ENCODE data around the gene DNER. TPM values are rescaled to one million over a fixed set of nuclear protein-coding genes. Genes with fewer than 3 reads are reported as not detected.

Gene DNER
- total and polyA plus RNA-seq, 2 donors (not counting 3 experiments of a cell fraction or from before 2014, with no cell fraction given): 0.01 TPM; not detected in 1

DNA sequence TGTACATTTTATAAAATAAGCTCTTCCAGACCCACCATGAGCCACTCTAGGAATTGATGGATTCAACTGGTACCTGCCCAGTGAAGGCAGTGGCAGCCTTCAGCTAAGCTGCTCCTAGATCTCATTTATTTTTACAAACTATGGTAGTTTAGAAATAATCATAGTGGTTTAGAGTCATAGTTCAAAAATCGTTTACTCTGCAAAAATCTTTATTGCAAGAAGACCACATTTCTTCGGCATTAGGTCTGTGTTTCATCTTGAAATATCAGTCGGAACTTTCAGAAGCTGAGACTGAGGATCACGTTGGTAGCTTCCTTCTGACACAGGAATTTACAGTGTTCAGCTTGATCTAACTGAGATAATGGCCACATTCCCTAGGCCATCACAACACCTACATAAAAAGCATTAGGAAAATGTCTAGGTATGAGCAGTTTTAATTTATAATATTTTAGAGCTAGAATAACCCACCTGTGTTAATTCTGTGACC, 237.0 kb downstream of the DNER start:
- ChIA-PET POLR2A (no interaction called here), CTCF (interaction anchor here (0.8 to 2.1 kb wide), 7 partner anchors 13 to 109 kb away, joined by 3 to 8 read pairs (median 3); no protein-coding TSS in a partner anchor)
- dilution Hi-C loops (cut with MboI; ENCODE audit: extremely low pct_ligation_motif_present, low sequenced_read_pairs): no loop called here

DNA sequence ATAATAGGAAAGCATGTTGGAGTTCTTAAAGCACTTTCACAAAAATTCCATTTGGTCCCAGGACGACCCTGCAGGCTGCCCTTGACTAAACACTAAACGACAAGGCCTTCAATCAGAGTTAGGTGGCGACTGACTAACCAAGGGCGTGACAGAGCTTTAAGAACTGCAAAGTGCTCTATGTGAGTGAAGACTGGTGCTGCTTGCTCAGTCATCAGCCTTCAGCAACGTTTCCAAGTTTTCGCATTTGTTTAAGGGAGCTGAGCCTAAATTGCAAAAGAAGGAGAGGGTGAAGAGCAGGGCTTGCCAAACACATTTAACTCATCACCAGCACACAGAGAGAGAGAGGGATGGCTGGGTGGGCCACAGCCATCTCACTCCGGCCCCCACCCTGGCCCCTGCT, 238.6 kb downstream of the DNER start:
- H3K4me2 ChIP-seq (ENCODE audit: insufficient read depth, low read length): no peak overlapping the region
- no peaks in the 10 kb centered on the region for H3K9me1 ChIP-seq (replicated peaks; ENCODE audit: control insufficient read depth, extremely low read depth, insufficient read depth, low read length)
- no peaks in the 10 kb centered on the region for H3K36me3 ChIP-seq (ENCODE audit: control insufficient read depth in 2 of 2, extremely low read depth in 1 of 2, insufficient read depth in 2 of 2, low read length in 2 of 2)
- DNase-seq (ENCODE audit: low read depth, low spot score) (no peak), FAIRE-seq (no peak)
- no peak overlapping the region for H3K27ac ChIP-seq (ENCODE audit: insufficient read depth, low read depth, low read length)
- H3K4me3 ChIP-seq (replicated peaks in 1 of 3; ENCODE audit: insufficient read depth in 1 of 3, low read depth in 1 of 3, low read length in 3 of 3): no peak overlapping the region
- CTCF ChIA-PET: interaction anchor here (1.0 to 2.1 kb wide), 2 partner anchors 44 to 111 kb away, joined by 3 to 8 read pairs; no protein-coding TSS in a partner anchor
- H3K9ac ChIP-seq (replicated peaks; ENCODE audit: extremely low read depth, insufficient read depth, low read length): no peak overlapping the region
- dilution Hi-C loops (cut with MboI; ENCODE audit: extremely low pct_ligation_motif_present, low sequenced_read_pairs): no loop called here
- no peaks in the 10 kb centered on the region for H4K20me1 ChIP-seq (replicated peaks; ENCODE audit: control insufficient read depth, extremely low read depth, insufficient read depth, low read length)
- H3K9me3 ChIP-seq (replicated peaks; ENCODE audit: control insufficient read depth, insufficient read depth, low read length): no peaks in the 10 kb centered on the region
- POLR2A ChIA-PET: no interaction called here
- H3K4me1 ChIP-seq (ENCODE audit: control insufficient read depth, extremely low read depth, insufficient read depth, low read length): no peaks in the 10 kb centered on the region
- no peak overlapping the region for H2AFZ ChIP-seq (ENCODE audit: low read depth, low read length)
- no TSS peak for BruUV-seq (replicated peaks)
- no peak for TF ChIP-seq POLR2AphosphoS5 (IDR thresholded peaks at IDR 0.05; ENCODE audit: insufficient read depth, low read depth, low read length)
- TF ChIP-seq MYC (IDR thresholded peaks at IDR 0.05; ENCODE audit: low read depth, low read length): no peak
- no peak for TF ChIP-seq JUN (IDR thresholded peaks at IDR 0.05; ENCODE audit: borderline replicate concordance, insufficient read depth, insufficient read length, low read depth)
- TF ChIP-seq, protein P1, sequence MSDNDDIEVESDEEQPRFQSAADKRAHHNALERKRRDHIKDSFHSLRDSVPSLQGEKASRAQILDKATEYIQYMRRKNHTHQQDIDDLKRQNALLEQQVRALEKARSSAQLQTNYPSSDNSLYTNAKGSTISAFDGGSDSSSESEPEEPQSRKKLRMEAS (IDR thresholded peaks at IDR 0.05; ENCODE audit: insufficient read depth, insufficient read length): no peak
- TF ChIP-seq, protein P2, sequence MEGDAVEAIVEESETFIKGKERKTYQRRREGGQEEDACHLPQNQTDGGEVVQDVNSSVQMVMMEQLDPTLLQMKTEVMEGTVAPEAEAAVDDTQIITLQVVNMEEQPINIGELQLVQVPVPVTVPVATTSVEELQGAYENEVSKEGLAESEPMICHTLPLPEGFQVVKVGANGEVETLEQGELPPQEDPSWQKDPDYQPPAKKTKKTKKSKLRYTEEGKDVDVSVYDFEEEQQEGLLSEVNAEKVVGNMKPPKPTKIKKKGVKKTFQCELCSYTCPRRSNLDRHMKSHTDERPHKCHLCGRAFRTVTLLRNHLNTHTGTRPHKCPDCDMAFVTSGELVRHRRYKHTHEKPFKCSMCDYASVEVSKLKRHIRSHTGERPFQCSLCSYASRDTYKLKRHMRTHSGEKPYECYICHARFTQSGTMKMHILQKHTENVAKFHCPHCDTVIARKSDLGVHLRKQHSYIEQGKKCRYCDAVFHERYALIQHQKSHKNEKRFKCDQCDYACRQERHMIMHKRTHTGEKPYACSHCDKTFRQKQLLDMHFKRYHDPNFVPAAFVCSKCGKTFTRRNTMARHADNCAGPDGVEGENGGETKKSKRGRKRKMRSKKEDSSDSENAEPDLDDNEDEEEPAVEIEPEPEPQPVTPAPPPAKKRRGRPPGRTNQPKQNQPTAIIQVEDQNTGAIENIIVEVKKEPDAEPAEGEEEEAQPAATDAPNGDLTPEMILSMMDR (IDR thresholded peaks at IDR 0.05; ENCODE audit: extremely low read depth in 1 of 2, insufficient read depth in 1 of 2, low read depth in 1 of 2, low read length in 2 of 2): no peak
- no peak for TF ChIP-seq POLR2A (IDR thresholded peaks at IDR 0.05; ENCODE audit: low read depth, low read length)
- no peak for TF ChIP-seq EZH2 (IDR thresholded peaks at IDR 0.05; ENCODE audit: borderline replicate concordance, low read depth, low read length, severe bottlenecking)
- no peak for TF ChIP-seq GATA2 (IDR thresholded peaks at IDR 0.05; ENCODE audit: insufficient read depth, insufficient read length, low read depth, low read length)
- no peak for TF ChIP-seq FOS (IDR thresholded peaks at IDR 0.05; ENCODE audit: borderline replicate concordance, insufficient read depth, low read length)
- intact Hi-C loops (cut with micrococcal nuclease): no loop called here
- no peaks in the 10 kb centered on the region for H3K79me2 ChIP-seq (ENCODE audit: control insufficient read depth, insufficient read depth, low read length)
- no peaks in the 10 kb centered on the region for H3K27me3 ChIP-seq (ENCODE audit: control insufficient read depth in 2 of 2, insufficient read depth in 2 of 2, low read length in 2 of 2)

More for the DNA sequence above, 237.0 kb downstream of the DNER start:
- DNase-seq (ENCODE audit: low read depth, low spot score) (no peak), FAIRE-seq (no peak)
- Histone ChIP-seq H3K9ac (replicated peaks; ENCODE audit: extremely low read depth, insufficient read depth, low read length) (no peak overlapping the region), H3K27ac (ENCODE audit: insufficient read depth, low read depth, low read length) (no peak overlapping the region), H3K9me1 (replicated peaks; ENCODE audit: control insufficient read depth, extremely low read depth, insufficient read depth, low read length) (no peaks in the 10 kb centered on the region), H4K20me1 (replicated peaks; ENCODE audit: control insufficient read depth, extremely low read depth, insufficient read depth, low read length) (no peaks in the 10 kb centered on the region), H3K27me3 (ENCODE audit: control insufficient read depth in 2 of 2, insufficient read depth in 2 of 2, low read length in 2 of 2) (no peaks in the 10 kb centered on the region), H3K4me3 (replicated peaks in 1 of 3; ENCODE audit: insufficient read depth in 1 of 3, low read depth in 1 of 3, low read length in 3 of 3) (no peak overlapping the region), H3K9me3 (replicated peaks; ENCODE audit: control insufficient read depth, insufficient read depth, low read length) (no peaks in the 10 kb centered on the region), H3K79me2 (ENCODE audit: control insufficient read depth, insufficient read depth, low read length) (no peaks in the 10 kb centered on the region), H3K4me2 (ENCODE audit: insufficient read depth, low read length) (no peak overlapping the region), H2AFZ (ENCODE audit: low read depth, low read length) (no peak overlapping the region), H3K4me1 (ENCODE audit: control insufficient read depth, extremely low read depth, insufficient read depth, low read length) (no peaks in the 10 kb centered on the region), H3K36me3 (ENCODE audit: control insufficient read depth in 2 of 2, extremely low read depth in 1 of 2, insufficient read depth in 2 of 2, low read length in 2 of 2) (no peaks in the 10 kb centered on the region)
- BruUV-seq (replicated peaks): no TSS peak
- intact Hi-C loops (cut with micrococcal nuclease): no loop called here
- TF ChIP-seq JUN (IDR thresholded peaks at IDR 0.05; ENCODE audit: borderline replicate concordance, insufficient read depth, insufficient read length, low read depth) (no peak), POLR2AphosphoS5 (IDR thresholded peaks at IDR 0.05; ENCODE audit: insufficient read depth, low read depth, low read length) (no peak)
